GM15510 (cell line): ENCODE data around the gene ZNF483.

Experiments used
- POLR2A ChIP-seq: IDR thresholded peaks from 3 replicates; pipeline ENCODE4 v1.6.1; 2011; ENCODE audit warnings: borderline replicate concordance; ENCODE audit not compliant: insufficient read length; ENCODE audit errors: extremely low read depth

The ZNF483 gene

GRCh38 chr9:111599092-111599954 is 74.3 kb downstream of the ZNF483 start, which contains the start of gene PTGR1:
TSS of gene PTGR1 (minus strand) at chr9:111599647. CDS start at chr9:111597422, 2,225 bp downstream.
- no peak for TF ChIP-seq POLR2A

- TF ChIP-seq POLR2A, result no peak
These were observed 75.0 kb downstream of the ZNF483 start for GRCh38 chr9:111599955-111600343.

GRCh38 chr9:111601237-111602018 is 76.4 kb downstream of the ZNF483 start:
- TF ChIP-seq POLR2A, result no peak

- TF ChIP-seq POLR2A, result no peak
These were observed 78.1 kb downstream of the ZNF483 start for GRCh38 chr9:111603041-111603440.

GRCh38 chr9:111604054-111604615 is 79.2 kb downstream of the ZNF483 start:
- TF ChIP-seq POLR2A, result no peak

- no peak for TF ChIP-seq POLR2A
These were observed 80.1 kb downstream of the ZNF483 start for GRCh38 chr9:111605041-111605559.

GRCh38 chr9:111610149-111610548 is 85.2 kb downstream of the ZNF483 start:
- TF ChIP-seq POLR2A, result no peak

- no peak for TF ChIP-seq POLR2A
These were observed 85.9 kb downstream of the ZNF483 start for GRCh38 chr9:111610845-111611244.

- TF ChIP-seq POLR2A, result no peak
These were observed 88.6 kb downstream of the ZNF483 start for GRCh38 chr9:111613436-111614040.

GRCh38 chr9:111615928-111616327 is 90.9 kb downstream of the ZNF483 start:
- no peak for TF ChIP-seq POLR2A

- no peak for TF ChIP-seq POLR2A
These were observed 97.0 kb downstream of the ZNF483 start for GRCh38 chr9:111621895-111622480.

GRCh38 chr9:111622626-111623025 is 97.6 kb downstream of the ZNF483 start:
- no peak for TF ChIP-seq POLR2A
